ENCODE results near the gene TTC7B.

TTC7B gene

GRCh38 chr14:90572441-90573150, 243.6 kb downstream of the TTC7B start:
- no peak overlapping the region for H3K4me3 ChIP-seq (replicated peaks in 1 of 2; ENCODE audit: low read depth in 2 of 2, low read length in 2 of 2)
- no peak for DNase-seq (ENCODE audit: low read depth in 2 of 2)
- TF ChIP-seq CTCF (IDR thresholded peaks at IDR 0.05; ENCODE audit: low read depth, low read length), result no peak

- TF ChIP-seq CTCF (IDR thresholded peaks at IDR 0.05; ENCODE audit: low read depth, low read length), result no peak
- H3K4me3 ChIP-seq (replicated peaks in 1 of 2; ENCODE audit: low read depth in 2 of 2, low read length in 2 of 2), result no peak overlapping the region
- DNase-seq (ENCODE audit: low read depth in 2 of 2), result no peak
Observed at GRCh38 chr14:90571149-90571947, 244.9 kb downstream of the TTC7B start.

- no peak for DNase-seq (ENCODE audit: low read depth in 2 of 2)
- TF ChIP-seq CTCF (IDR thresholded peaks at IDR 0.05; ENCODE audit: low read depth, low read length), result no peak
Observed at GRCh38 chr14:90570461-90570860, 245.8 kb downstream of the TTC7B start.

GRCh38 chr14:90569606-90570387, 246.4 kb downstream of the TTC7B start:
- H3K4me3 ChIP-seq (replicated peaks in 1 of 2; ENCODE audit: low read depth in 2 of 2, low read length in 2 of 2), result no peak overlapping the region
- no peak for TF ChIP-seq CTCF (IDR thresholded peaks at IDR 0.05; ENCODE audit: low read depth, low read length)
- no peak for DNase-seq (ENCODE audit: low read depth in 2 of 2)

More at GRCh38 chr14:90570461-90570860, 245.8 kb downstream of the TTC7B start:
- H3K4me3 ChIP-seq (replicated peaks in 1 of 2; ENCODE audit: low read depth in 2 of 2, low read length in 2 of 2), result no peak overlapping the region

GRCh38 chr14:90569201-90569600, 247.0 kb downstream of the TTC7B start:
- no peak overlapping the region for H3K4me3 ChIP-seq (replicated peaks in 1 of 2; ENCODE audit: low read depth in 2 of 2, low read length in 2 of 2)
- no peak for DNase-seq (ENCODE audit: low read depth in 2 of 2)
- no peak for TF ChIP-seq CTCF (IDR thresholded peaks at IDR 0.05; ENCODE audit: low read depth, low read length)

- TF ChIP-seq CTCF (IDR thresholded peaks at IDR 0.05; ENCODE audit: low read depth, low read length), result no peak
- DNase-seq (ENCODE audit: low read depth in 2 of 2), result no peak
- no peak overlapping the region for H3K4me3 ChIP-seq (replicated peaks in 1 of 2; ENCODE audit: low read depth in 2 of 2, low read length in 2 of 2)
Observed at GRCh38 chr14:90568405-90568804, 247.8 kb downstream of the TTC7B start.
